HCT116 (cell line): ENCODE results near the gene FRK. TPM values are rescaled to one million over a fixed set of nuclear protein-coding genes. Genes with fewer than 3 reads are reported as not detected.

Experiments
- ATAC-seq: fragments of 200-7000 bp; cut with Tn5 transposase; 2 replicates; pipeline ENCODE4 v1.9.1; 2020; ENCODE audit warnings: mild to moderate bottlenecking, moderate library complexity
- BruUV-seq: library from RNA; stranded (reverse); fragments of 400-500 nt; replicated peaks from 2 replicates; lab custom pipeline; 2021; lab: Mats Ljungman, UMichigan
- CTCF ChIA-PET: fragments of 300-600 bp; sonication (Branson Sonifier 250); formaldehyde crosslinking; loops from one replicate; lab custom pipeline; 2021; ENCODE audit warnings: antibody characterized with exemption; lab: Charles Lee
- POLR2A ChIA-PET: fragments of 300-600, 350-600 bp; sonication (Branson Sonifier 250); formaldehyde crosslinking; loops from one replicate; lab custom pipeline; 2021; ENCODE audit warnings: antibody characterized with exemption; lab: Charles Lee
- RAD21 ChIA-PET, 2 experiments: fragments of 300-600 bp; sonication (Branson Sonifier 250); formaldehyde crosslinking; loops; one replicate each; lab custom pipeline; 2023; ENCODE audit warnings: low total read pairs in 2 of 2; ENCODE audit not compliant: uncharacterized antibody in 2 of 2, unreplicated experiment in 2 of 2, low non-redundant PET in 1 of 2; lab: Charles Lee
- DNase-seq: peaks from one replicate; pipeline ENCODE4 v3.0.0-alpha.2; 2010; ENCODE audit warnings: low read depth, low spot score
- H2AFZ ChIP-seq: fragments of 200-600 bp; shearing (Covaris generic), sonication (generic); 2 replicates; pipeline ENCODE4 v1.6.1; 2017; ENCODE audit warnings: low read depth, mixed run types, mixed read lengths, antibody characterized with exemption, low read length; ENCODE audit not compliant: poor library complexity, severe bottlenecking
- H3K27ac ChIP-seq: 2 replicates; pipeline ENCODE4 v1.5.1; 2012; ENCODE audit warnings: low read depth, low read length
- H3K27me3 ChIP-seq: fragments of 200-600 bp; sonication (generic); 2 replicates; pipeline ENCODE4 v1.6.1; 2016; ENCODE audit warnings: mixed run types, low read length, mixed read lengths; ENCODE audit not compliant: insufficient read depth
- H3K36me3 ChIP-seq, 2 experiments: fragments of 200-500 bp in 1 of 2; fragments of 200-600 bp in 1 of 2; sonication (Bioruptor generic) in 1 of 2; sonication (generic) in 1 of 2; 2 replicates each; pipeline versions ENCODE4 v1.5.1 to v1.6.1; 2014 to 2016; ENCODE audit warnings: low read length in 2 of 2, inconsistent platforms in 1 of 2, mixed read lengths in 1 of 2, mixed run types in 1 of 2; ENCODE audit not compliant: insufficient read depth in 2 of 2, control insufficient read depth in 1 of 2
- H3K4me1 ChIP-seq, 2 experiments: fragments of 200-600 bp in 1 of 2; sonication (generic) in 1 of 2; 2 replicates each; pipeline versions ENCODE4 v1.5.1 to v1.6.1; 2012 to 2017; ENCODE audit warnings: low read length in 2 of 2, inconsistent platforms in 1 of 2, mild to moderate bottlenecking in 1 of 2, mixed read lengths in 1 of 2, mixed run types in 1 of 2, moderate library complexity in 1 of 2; ENCODE audit not compliant: insufficient read depth in 2 of 2, control insufficient read depth in 1 of 2
- H3K4me2 ChIP-seq: fragments of 200-600 bp; sonication (generic); 2 replicates; pipeline ENCODE4 v1.6.1; 2017; ENCODE audit warnings: mixed run types, low read length, mixed read lengths
- H3K4me3 ChIP-seq, 2 experiments: fragments of 200-600 bp in 1 of 2; sonication (generic) in 1 of 2; replicated peaks in 1 of 2; 2 replicates each; pipeline ENCODE4 v1.5.1; 2011 to 2016; ENCODE audit warnings: low read length in 2 of 2, control low read depth in 1 of 2, low read depth in 1 of 2, mild to moderate bottlenecking in 1 of 2, mixed read lengths in 1 of 2, mixed run types in 1 of 2
- H3K79me2 ChIP-seq: fragments of 200-600 bp; sonication (generic); 2 replicates; pipeline ENCODE4 v1.6.1; 2017; ENCODE audit warnings: mild to moderate bottlenecking, mixed run types, low read length, moderate library complexity, mixed read lengths; ENCODE audit not compliant: insufficient read depth
- H3K9ac ChIP-seq: fragments of 200-600 bp; sonication (generic); 2 replicates; pipeline ENCODE4 v1.6.1; 2016; ENCODE audit warnings: low read length, mixed read lengths
- H3K9me2 ChIP-seq: fragments of 200-600 bp; sonication (generic), shearing (Covaris generic); 2 replicates; pipeline ENCODE4 v1.6.1; 2017; ENCODE audit warnings: mixed run types, mild to moderate bottlenecking, moderate library complexity; ENCODE audit not compliant: insufficient read depth
- H3K9me3 ChIP-seq, 2 experiments: fragments of 200-500 bp in 1 of 2; fragments of 200-600 bp in 1 of 2; sonication (Bioruptor generic) in 1 of 2; sonication (generic) in 1 of 2; 2 replicates each; pipeline ENCODE4 v1.6.1; 2014 to 2017; ENCODE audit warnings: low read length in 2 of 2, mixed read lengths in 2 of 2, inconsistent platforms in 1 of 2, low read depth in 1 of 2, mild to moderate bottlenecking in 1 of 2, mixed run types in 1 of 2, moderate library complexity in 1 of 2; ENCODE audit not compliant: control insufficient read depth in 1 of 2, insufficient read depth in 1 of 2
- H4K20me1 ChIP-seq: fragments of 200-600 bp; sonication (generic), shearing (Covaris generic); 2 replicates; pipeline ENCODE4 v1.6.1; 2017; ENCODE audit warnings: mixed run types, mild to moderate bottlenecking, moderate library complexity; ENCODE audit not compliant: insufficient read depth
- CBX3 ChIP-seq: IDR thresholded peaks from 2 replicates; pipeline ENCODE4 v1.6.1; 2012; ENCODE audit warnings: low read depth
- CEBPB ChIP-seq: IDR thresholded peaks from 2 replicates; pipeline ENCODE4 v1.6.1; 2012; ENCODE audit warnings: low read depth
- EGR1 ChIP-seq: IDR thresholded peaks from 2 replicates; pipeline ENCODE4 v1.6.1; 2012; ENCODE audit warnings: low read depth
- EZH2 ChIP-seq: fragments of 200-600 bp; sonication (generic); IDR thresholded peaks from 2 replicates; pipeline ENCODE4 v1.6.1; 2017; ENCODE audit warnings: antibody characterized with exemption, mixed run types
- EZH2phosphoT487 ChIP-seq: fragments of 200-600 bp; IDR thresholded peaks from 2 replicates; pipeline ENCODE4 v1.6.1; 2018; ENCODE audit warnings: antibody characterized with exemption, borderline replicate concordance
- FOSL1 ChIP-seq: IDR thresholded peaks from 2 replicates; pipeline ENCODE4 v1.6.1; 2012; ENCODE audit warnings: low read depth
- JUND ChIP-seq: IDR thresholded peaks from 2 replicates; pipeline ENCODE4 v1.6.1; 2012
- MAX ChIP-seq: IDR thresholded peaks from 2 replicates; pipeline ENCODE4 v1.6.1; 2012
- POLR2A ChIP-seq: IDR thresholded peaks from 2 replicates; pipeline ENCODE4 v1.7.0; 2011; ENCODE audit warnings: borderline replicate concordance; ENCODE audit not compliant: insufficient read depth, insufficient read length; ENCODE audit errors: extremely low read depth
- POLR2AphosphoS5 ChIP-seq: IDR thresholded peaks from 2 replicates; pipeline ENCODE4 v1.6.1; 2011; ENCODE audit warnings: mild to moderate bottlenecking, low read depth, low read length, moderate library complexity
- RAD21 ChIP-seq: IDR thresholded peaks from 2 replicates; pipeline ENCODE4 v1.6.1; 2012; ENCODE audit warnings: low read depth, mild to moderate bottlenecking
- SIN3A ChIP-seq: IDR thresholded peaks from 2 replicates; pipeline ENCODE4 v1.6.1; 2012; ENCODE audit warnings: low read depth
- SP1 ChIP-seq: IDR thresholded peaks from 2 replicates; pipeline ENCODE4 v1.6.1; 2012; ENCODE audit warnings: low read depth
- SRF ChIP-seq: IDR thresholded peaks from 2 replicates; pipeline ENCODE4 v1.6.1; 2012; ENCODE audit warnings: low read depth
- ZBTB33 ChIP-seq: IDR thresholded peaks from 2 replicates; pipeline ENCODE4 v1.6.1; 2011; ENCODE audit warnings: mild to moderate bottlenecking, low read length, moderate library complexity; ENCODE audit not compliant: insufficient replicate concordance; ENCODE audit errors: extremely low read depth
- ZNF274 ChIP-seq: fragments of 200-500 bp; sonication (Bioruptor generic); IDR thresholded peaks from 2 replicates; pipeline ENCODE4 v1.6.1; 2014; ENCODE audit warnings: mild to moderate bottlenecking, low read depth, low read length, inconsistent platforms
- intact Hi-C: fragments of 100-400 bp; cut with micrococcal nuclease; formaldehyde crosslinking; loops from 2 replicates; pipeline ENCODE4 v1.10.0; 2022
- total RNA-seq: library from RNA; stranded (reverse); gene quantifications from one replicate; pipeline ENCODE4 v1.2.1, GENCODE V29; 2021; ENCODE audit not compliant: unreplicated experiment

The FRK gene
- total RNA-seq, 1 experiment from 2014 or later, result 3.7 TPM

- RAD21 ChIA-PET, result no interaction called here
- Histone ChIP-seq H3K27me3 (no peaks in the 10 kb centered on the region), H3K9me3 (no peaks in the 10 kb centered on the region), H3K4me3 (no peak overlapping the region), H3K27ac (no peak overlapping the region), H3K4me2 (no peak overlapping the region), H3K9ac (no peak overlapping the region), H4K20me1 (no peaks in the 10 kb centered on the region), H3K4me1 (no peaks in the 10 kb centered on the region), H3K79me2 (no peaks in the 10 kb centered on the region), H2AFZ (no peak overlapping the region), H3K36me3 (no peaks in the 10 kb centered on the region), H3K9me2 (no peaks in the 10 kb centered on the region)
- BruUV-seq, result no TSS peak
- TF ChIP-seq MAX (no peak), ZNF274 (no peak), JUND (no peak), RAD21 (no peak), SP1 (no peak), POLR2A (no peak), CBX3 (no peak), ZBTB33 (no peak), CEBPB (no peak), EGR1 (no peak), FOSL1 (no peak), EZH2 (no peak), SRF (no peak), POLR2AphosphoS5 (no peak), SIN3A (no peak), EZH2phosphoT487 (no peak)
- ATAC-seq (no peak), DNase-seq (no peak)
- intact Hi-C loops, result no loop called here
- CTCF ChIA-PET, result no interaction called here
- POLR2A ChIA-PET, result interaction anchor here (0.7 kb wide), 1 partner anchor 35 kb away, joined by 3 read pairs; no protein-coding TSS in a partner anchor
Measured at GRCh38 chr6:116035616-116036015, 25.1 kb downstream of the FRK start.
